ENCODE measurements around the gene PERM1. TPM values are rescaled to one million over a fixed set of nuclear protein-coding genes. Genes with fewer than 3 reads are reported as not detected.

The PERM1 gene
- total and polyA plus RNA-seq, 2 of the 8 experiments (the other 6 are each of a cell fraction or from before 2014, with no cell fraction given) = not detected

DNA sequence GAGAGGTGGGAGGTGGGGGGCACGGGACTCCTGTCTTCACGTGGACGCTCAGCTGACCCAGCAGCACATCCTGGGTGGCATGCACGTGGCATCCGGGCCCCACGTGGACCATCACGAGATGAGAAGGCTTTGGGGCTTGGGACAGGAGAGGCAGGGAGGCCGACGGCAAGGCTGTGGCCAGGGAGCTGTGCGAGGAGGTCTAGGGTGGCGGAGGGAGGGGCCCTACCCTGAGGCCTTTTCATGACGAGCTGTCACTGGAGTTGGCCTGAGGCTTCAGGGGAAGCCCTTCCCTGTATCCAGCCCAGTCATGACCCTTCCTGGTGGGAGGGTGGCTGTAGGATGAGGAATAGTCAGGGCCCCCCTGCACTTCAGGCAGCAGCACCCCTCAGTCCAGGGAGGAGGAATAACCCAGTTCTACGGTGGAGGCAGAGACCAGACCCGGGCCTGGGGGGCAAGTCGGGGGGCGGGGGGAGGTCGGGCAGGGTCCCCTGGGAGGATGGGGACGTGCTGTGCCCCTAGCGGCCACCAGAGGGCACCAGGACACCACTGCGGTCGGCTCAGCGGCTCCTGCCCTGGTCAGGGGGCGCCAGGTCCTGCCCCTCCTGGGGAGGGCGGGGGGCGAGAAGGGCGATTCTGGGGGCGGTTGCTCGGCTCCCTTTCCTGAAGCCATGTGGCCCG, 2.0 kb upstream of the PERM1 start:
- Histone ChIP-seq H3K79me1 (ENCODE audit: low read depth, low read length) (no peaks in the 10 kb centered on the region), H4K20me1 (replicated peaks in 1 of 2; ENCODE audit: control insufficient read depth in 1 of 2, insufficient read depth in 2 of 2, low read length in 2 of 2) (peaks cover 0 to 8% of the 10 kb centered on the region in 2 experiments), H2BK20ac (ENCODE audit: low read length) (no peak overlapping the region), H3K23me2 (ENCODE audit: low read depth, low read length) (peaks cover 4% of the 10 kb centered on the region; the same call in 1 of the 2 replicates), H2BK15ac (ENCODE audit: low read length) (no peak overlapping the region; the same call in 1 of the 2 replicates), H3K27me3 (replicated peaks in 1 of 4; ENCODE audit: control insufficient read depth in 3 of 4, extremely low read depth in 1 of 4, insufficient read depth in 3 of 4, low read length in 3 of 4) (peaks cover 0 to 29% (median 17%) of the 10 kb centered on the region in 4 experiments; a peak in 6 of 7 replicates), H3K18ac (ENCODE audit: extremely low read depth, low read length) (no peak overlapping the region), H3K56ac (replicated peaks; ENCODE audit: insufficient read length, low read depth, low read length) (no peak overlapping the region), H4K5ac (ENCODE audit: insufficient read length, low read depth, low read length) (no peak overlapping the region), H2BK5ac (ENCODE audit: low read depth, low read length) (no peak overlapping the region), H3K14ac (ENCODE audit: insufficient read length) (no peak overlapping the region), H3K36me3 (ENCODE audit: control insufficient read depth in 2 of 4, insufficient read depth in 4 of 4, low read length in 3 of 4) (no peaks in the 10 kb centered on the region), H2AFZ (ENCODE audit: low read length) (no peak overlapping the region), H3K4me3 (ENCODE audit: extremely low read depth in 1 of 4, insufficient read depth in 2 of 4, low read depth in 3 of 4, low read length in 4 of 4) (no peak overlapping the region), H3K79me2 (ENCODE audit: control insufficient read depth in 1 of 2, insufficient read depth in 2 of 2, low read length in 2 of 2) (no peaks in the 10 kb centered on the region), H3K23ac (ENCODE audit: insufficient read length) (no peak overlapping the region), H4K91ac (replicated peaks; ENCODE audit: insufficient read length, low read length) (no peak overlapping the region), H3K4ac (replicated peaks; ENCODE audit: insufficient read length, low read depth, low read length) (no peak overlapping the region), H2BK120ac (replicated peaks; ENCODE audit: low read depth, low read length) (no peak overlapping the region), H3K9ac (replicated peaks in 1 of 4; ENCODE audit: extremely low read depth in 1 of 4, low read depth in 3 of 4, low read length in 3 of 4) (no peak overlapping the region), H2AK5ac (ENCODE audit: low read depth, low read length) (no peak overlapping the region), H3K4me1 (replicated peaks in 1 of 4; ENCODE audit: control insufficient read depth in 3 of 4, insufficient read depth in 4 of 4, low read length in 3 of 4) (no peaks in the 10 kb centered on the region; a peak in 1 of 7 replicates), H3K9me3 (ENCODE audit: insufficient read depth in 2 of 2, low read depth in 1 of 2, low read length in 1 of 2) (no peaks in the 10 kb centered on the region), H4K8ac (ENCODE audit: extremely low read depth, insufficient read depth, low read length) (no peak overlapping the region; the same call in 1 of the 2 replicates), H3K4me2 (ENCODE audit: insufficient read depth in 1 of 2, low read depth in 2 of 2, low read length in 2 of 2) (peak overlapping the region in 1 of 2 experiments; percentile 38; a peak in 2 of 4 replicates), H3K27ac (ENCODE audit: low read depth, low read length) (no peak overlapping the region), H2BK12ac (ENCODE audit: low read depth, low read length) (0 out of 2 replicates have a peak overlapping the region, but pooled peaks have one; percentile 50)
- ChIA-PET CTCF (ENCODE audit: partially characterized antibody) (interaction anchor here (0.6 to 6.9 kb wide), 45 partner anchors 8 to 431 kb away, joined by 3 to 86 read pairs (median 5); partner anchors contain the start of genes HES4, ISG15, PLEKHN1 and RNF223), POLR2A (ENCODE audit: partially characterized antibody) (interaction anchor here (0.7 to 1.6 kb wide), 5 partner anchors 15 to 80 kb away, joined by 3 to 4 read pairs (median 4); partner anchors contain the start of gene HES4)
- FAIRE-seq (no peak), DNase-seq (ENCODE audit: low read depth in 1 of 2, low spot score in 2 of 2) (peak in 1 of 2 experiments; percentile 92)
- TF ChIP-seq RAD21 (IDR thresholded peaks at IDR 0.05 in 1 of 2, conservative IDR thresholded peaks at IDR 0.05 in 1 of 2; ENCODE audit: low read depth in 2 of 2, low read length in 2 of 2) (peak; percentile 80 to 83), JUN (IDR thresholded peaks at IDR 0.05; ENCODE audit: low read depth, low read length) (no peak), BACH1 (IDR thresholded peaks at IDR 0.05; ENCODE audit: low read length) (no peak)
- TF ChIP-seq, protein P1, sequence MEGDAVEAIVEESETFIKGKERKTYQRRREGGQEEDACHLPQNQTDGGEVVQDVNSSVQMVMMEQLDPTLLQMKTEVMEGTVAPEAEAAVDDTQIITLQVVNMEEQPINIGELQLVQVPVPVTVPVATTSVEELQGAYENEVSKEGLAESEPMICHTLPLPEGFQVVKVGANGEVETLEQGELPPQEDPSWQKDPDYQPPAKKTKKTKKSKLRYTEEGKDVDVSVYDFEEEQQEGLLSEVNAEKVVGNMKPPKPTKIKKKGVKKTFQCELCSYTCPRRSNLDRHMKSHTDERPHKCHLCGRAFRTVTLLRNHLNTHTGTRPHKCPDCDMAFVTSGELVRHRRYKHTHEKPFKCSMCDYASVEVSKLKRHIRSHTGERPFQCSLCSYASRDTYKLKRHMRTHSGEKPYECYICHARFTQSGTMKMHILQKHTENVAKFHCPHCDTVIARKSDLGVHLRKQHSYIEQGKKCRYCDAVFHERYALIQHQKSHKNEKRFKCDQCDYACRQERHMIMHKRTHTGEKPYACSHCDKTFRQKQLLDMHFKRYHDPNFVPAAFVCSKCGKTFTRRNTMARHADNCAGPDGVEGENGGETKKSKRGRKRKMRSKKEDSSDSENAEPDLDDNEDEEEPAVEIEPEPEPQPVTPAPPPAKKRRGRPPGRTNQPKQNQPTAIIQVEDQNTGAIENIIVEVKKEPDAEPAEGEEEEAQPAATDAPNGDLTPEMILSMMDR (IDR thresholded peaks at IDR 0.05; ENCODE audit: control extremely low read depth in 1 of 3, insufficient read depth in 1 of 3, low read depth in 1 of 3, low read length in 3 of 3) = peak in 2 of 3 experiments; percentile 59 to 84; a peak in 3 of 4 replicates
- 29% methylated on average over 20 of the region's 29 CpGs; no CpG with 5 or more reads in 1 of the 2 experiments for WGBS, 2 experiments (ENCODE audit: extremely low coverage in 1 of 2, insufficient coverage in 1 of 2, insufficient read length in 1 of 2, insufficient replicate concordance in 2 of 2, low coverage in 1 of 2, low lambda C conversion rate in 2 of 2, missing lambda C conversion rate in 1 of 2)
